Measurements from ENCODE around the gene GLI3. TPM values are rescaled to one million over a fixed set of nuclear protein-coding genes. Genes with fewer than 3 reads are reported as not detected.

GLI3 gene
- total RNA-seq, 2 experiments from 2014 or later: 0.24 to 0.32 TPM

- peaks cover 2% of the 10 kb centered on the region for H3K27me3 Mint-ChIP-seq (ENCODE audit: low read depth)
- no peaks in the 10 kb centered on the region for H3K36me3 Mint-ChIP-seq (ENCODE audit: low read depth)
- H3K9me3 Mint-ChIP-seq: no peaks in the 10 kb centered on the region
- no peaks in the 10 kb centered on the region for H3K4me1 Mint-ChIP-seq (ENCODE audit: low read depth)
- no peak overlapping the region for H3K27ac Mint-ChIP-seq
- DNase-seq: no peak
- intact Hi-C loops (cut with micrococcal nuclease): no loop called here
- CTCF ChIA-PET: no interaction called here
- no peak overlapping the region for H3K4me3 Mint-ChIP-seq
Measured at GRCh38 chr7:42102301-42102700, 134.7 kb downstream of the GLI3 start.

GRCh38 chr7:42100156-42100508 is 136.9 kb downstream of the GLI3 start:
- no peak for DNase-seq
- H3K9me3 Mint-ChIP-seq: no peaks in the 10 kb centered on the region
- H3K27me3 Mint-ChIP-seq (ENCODE audit: low read depth): peaks cover 5% of the 10 kb centered on the region
- intact Hi-C loops (cut with micrococcal nuclease): no loop called here
- H3K27ac Mint-ChIP-seq: no peak overlapping the region
- H3K4me3 Mint-ChIP-seq: no peak overlapping the region
- no peaks in the 10 kb centered on the region for H3K4me1 Mint-ChIP-seq (ENCODE audit: low read depth)
- H3K36me3 Mint-ChIP-seq (ENCODE audit: low read depth): no peaks in the 10 kb centered on the region
- CTCF ChIA-PET: no interaction called here

GRCh38 chr7:42099470-42100155 is 137.4 kb downstream of the GLI3 start:
- intact Hi-C loops (cut with micrococcal nuclease): no loop called here
- Mint-ChIP-seq H3K27ac (no peak overlapping the region), H3K27me3 (ENCODE audit: low read depth) (peaks cover 5% of the 10 kb centered on the region), H3K36me3 (ENCODE audit: low read depth) (no peaks in the 10 kb centered on the region), H3K9me3 (no peaks in the 10 kb centered on the region), H3K4me3 (no peak overlapping the region), H3K4me1 (ENCODE audit: low read depth) (no peaks in the 10 kb centered on the region)
- CTCF ChIA-PET: no interaction called here
- DNase-seq: no peak

GRCh38 chr7:42099066-42099465 is 137.9 kb downstream of the GLI3 start:
- no peak for DNase-seq
- Mint-ChIP-seq H3K4me1 (ENCODE audit: low read depth) (no peaks in the 10 kb centered on the region), H3K4me3 (no peak overlapping the region), H3K27me3 (ENCODE audit: low read depth) (peaks cover 3% of the 10 kb centered on the region), H3K36me3 (ENCODE audit: low read depth) (no peaks in the 10 kb centered on the region), H3K27ac (no peak overlapping the region), H3K9me3 (no peaks in the 10 kb centered on the region)
- intact Hi-C loops (cut with micrococcal nuclease): no loop called here
- CTCF ChIA-PET: no interaction called here

GRCh38 chr7:42097752-42098151 is 139.3 kb downstream of the GLI3 start:
- CTCF ChIA-PET: no interaction called here
- Mint-ChIP-seq H3K36me3 (ENCODE audit: low read depth) (no peaks in the 10 kb centered on the region), H3K9me3 (no peaks in the 10 kb centered on the region), H3K4me3 (no peak overlapping the region), H3K4me1 (ENCODE audit: low read depth) (no peaks in the 10 kb centered on the region), H3K27ac (no peak overlapping the region), H3K27me3 (ENCODE audit: low read depth) (peaks cover 3% of the 10 kb centered on the region)
- intact Hi-C loops (cut with micrococcal nuclease): no loop called here
- no peak for DNase-seq

- no peak for DNase-seq
- no peaks in the 10 kb centered on the region for H3K4me1 Mint-ChIP-seq (ENCODE audit: low read depth)
- no peaks in the 10 kb centered on the region for H3K9me3 Mint-ChIP-seq
- intact Hi-C loops (cut with micrococcal nuclease): no loop called here
- CTCF ChIA-PET: no interaction called here
- H3K27me3 Mint-ChIP-seq (ENCODE audit: low read depth): peaks cover 3% of the 10 kb centered on the region
- no peak overlapping the region for H3K27ac Mint-ChIP-seq
- H3K36me3 Mint-ChIP-seq (ENCODE audit: low read depth): no peaks in the 10 kb centered on the region
- H3K4me3 Mint-ChIP-seq: no peak overlapping the region
Measured at GRCh38 chr7:42096681-42097561, 140.1 kb downstream of the GLI3 start.

- CTCF ChIA-PET: no interaction called here
- Mint-ChIP-seq H3K9me3 (no peaks in the 10 kb centered on the region), H3K4me3 (no peak overlapping the region), H3K27me3 (ENCODE audit: low read depth) (peaks cover 3% of the 10 kb centered on the region), H3K36me3 (ENCODE audit: low read depth) (no peaks in the 10 kb centered on the region), H3K27ac (no peak overlapping the region), H3K4me1 (ENCODE audit: low read depth) (no peaks in the 10 kb centered on the region)
- DNase-seq: no peak
- intact Hi-C loops (cut with micrococcal nuclease): no loop called here
Measured at GRCh38 chr7:42096268-42096667, 140.7 kb downstream of the GLI3 start.

GRCh38 chr7:42095791-42096190 is 141.2 kb downstream of the GLI3 start:
- CTCF ChIA-PET: no interaction called here
- H3K27me3 Mint-ChIP-seq (ENCODE audit: low read depth): peaks cover 3% of the 10 kb centered on the region
- intact Hi-C loops (cut with micrococcal nuclease): no loop called here
- no peaks in the 10 kb centered on the region for H3K4me1 Mint-ChIP-seq (ENCODE audit: low read depth)
- H3K36me3 Mint-ChIP-seq (ENCODE audit: low read depth): no peaks in the 10 kb centered on the region
- H3K4me3 Mint-ChIP-seq: no peak overlapping the region
- DNase-seq: no peak
- no peaks in the 10 kb centered on the region for H3K9me3 Mint-ChIP-seq
- H3K27ac Mint-ChIP-seq: no peak overlapping the region

- Mint-ChIP-seq H3K4me3 (no peak overlapping the region), H3K27ac (no peak overlapping the region), H3K4me1 (ENCODE audit: low read depth) (no peaks in the 10 kb centered on the region), H3K27me3 (ENCODE audit: low read depth) (peaks cover 3% of the 10 kb centered on the region), H3K9me3 (no peaks in the 10 kb centered on the region), H3K36me3 (ENCODE audit: low read depth) (no peaks in the 10 kb centered on the region)
- no peak for DNase-seq
- intact Hi-C loops (cut with micrococcal nuclease): no loop called here
- CTCF ChIA-PET: no interaction called here
Measured at GRCh38 chr7:42093349-42093905, 143.6 kb downstream of the GLI3 start.

- DNase-seq: no peak
- Mint-ChIP-seq H3K36me3 (ENCODE audit: low read depth) (no peaks in the 10 kb centered on the region), H3K27ac (no peak overlapping the region), H3K27me3 (ENCODE audit: low read depth) (peaks cover 3% of the 10 kb centered on the region), H3K4me3 (no peak overlapping the region), H3K9me3 (no peaks in the 10 kb centered on the region), H3K4me1 (ENCODE audit: low read depth) (no peaks in the 10 kb centered on the region)
- intact Hi-C loops (cut with micrococcal nuclease): no loop called here
- CTCF ChIA-PET: no interaction called here
Measured at GRCh38 chr7:42091461-42092291, 145.3 kb downstream of the GLI3 start.

- intact Hi-C loops (cut with micrococcal nuclease): no loop called here
- CTCF ChIA-PET: no interaction called here
- no peaks in the 10 kb centered on the region for H3K36me3 Mint-ChIP-seq (ENCODE audit: low read depth)
- no peak overlapping the region for H3K4me3 Mint-ChIP-seq
- H3K9me3 Mint-ChIP-seq: no peaks in the 10 kb centered on the region
- DNase-seq: no peak
- no peaks in the 10 kb centered on the region for H3K4me1 Mint-ChIP-seq (ENCODE audit: low read depth)
- H3K27me3 Mint-ChIP-seq (ENCODE audit: low read depth): peaks cover 8% of the 10 kb centered on the region
- no peak overlapping the region for H3K27ac Mint-ChIP-seq
Measured at GRCh38 chr7:42090806-42091205, 146.2 kb downstream of the GLI3 start.

GRCh38 chr7:42090056-42090455 is 147.0 kb downstream of the GLI3 start:
- Mint-ChIP-seq H3K4me1 (ENCODE audit: low read depth) (no peaks in the 10 kb centered on the region), H3K36me3 (ENCODE audit: low read depth) (no peaks in the 10 kb centered on the region), H3K4me3 (no peak overlapping the region), H3K27ac (no peak overlapping the region), H3K9me3 (no peaks in the 10 kb centered on the region), H3K27me3 (ENCODE audit: low read depth) (peaks cover 5% of the 10 kb centered on the region)
- DNase-seq: no peak
- intact Hi-C loops (cut with micrococcal nuclease): no loop called here
- CTCF ChIA-PET: no interaction called here
